Suprapubic skin (tissue), 4 donors: ENCODE results near the gene AJAP1. TPM values are rescaled to one million over a fixed set of nuclear protein-coding genes. Genes with fewer than 3 reads are reported as not detected.

Source experiments
- DNase-seq, 2 donors: peaks; one replicate each; pipeline ENCODE4 v3.0.0-alpha.2; 2019; ENCODE audit warnings: low spot score in 2 of 2
- H3K27ac ChIP-seq: fragments of 200-600 bp; sonication (generic); one replicate; pipeline ENCODE4 v1.5.1; 2019
- H3K27me3 ChIP-seq: fragments of 200-600 bp; sonication (generic); one replicate; pipeline ENCODE4 v1.5.1; 2019
- H3K36me3 ChIP-seq: fragments of 200-600 bp; sonication (generic); one replicate; pipeline ENCODE4 v1.5.1; 2019
- H3K4me1 ChIP-seq: fragments of 200-600 bp; sonication (generic); one replicate; pipeline ENCODE4 v1.5.1; 2019
- H3K4me3 ChIP-seq: fragments of 200-600 bp; sonication (generic); one replicate; pipeline ENCODE4 v1.5.1; 2019; ENCODE audit warnings: mild to moderate bottlenecking
- H3K9me3 ChIP-seq: fragments of 200-600 bp; sonication (generic); one replicate; pipeline ENCODE4 v1.5.1; 2019
- CTCF ChIP-seq, 2 donors: fragments of 200-600 bp in 1 of 2; fragments of 450-650 bp in 1 of 2; sonication (generic) in 1 of 2; IDR thresholded peaks; one replicate each; pipeline ENCODE4 v1.5.1; 2016 to 2019; ENCODE audit warnings: antibody characterized with exemption in 2 of 2, mild to moderate bottlenecking in 1 of 2, moderate library complexity in 1 of 2
- EP300 ChIP-seq: sonication (generic); formaldehyde crosslinking; IDR thresholded peaks from one replicate; pipeline ENCODE4 v1.6.1; 2017; ENCODE audit warnings: antibody characterized with exemption
- POLR2A ChIP-seq, 2 donors: fragments of 450-650 bp; IDR thresholded peaks; one replicate each; pipeline ENCODE4 v1.6.1; 2017; ENCODE audit warnings: antibody characterized with exemption in 2 of 2, mild to moderate bottlenecking in 2 of 2, moderate library complexity in 2 of 2
- POLR2AphosphoS5 ChIP-seq, 3 donors: sonication (generic); formaldehyde crosslinking; IDR thresholded peaks; one replicate each; pipeline ENCODE4 v1.6.1; 2017; ENCODE audit warnings: antibody characterized with exemption in 3 of 3
- WGBS: methylation state at CpG from one replicate; pipeline ENCODE4 v1.1.5; 2018; 5-methylcytosine and 5-hydroxymethylcytosine counted together
- total RNA-seq, 4 donors: library from RNA; depleted of rRNA; stranded (reverse); fragments of >200 nt; gene quantifications; one replicate each; pipeline ENCODE4 v1.1.0, GENCODE V29; 2016

AJAP1 gene
- total RNA-seq, 4 donors from 2014 or later = 0.11 to 2.3 (median 0.80) TPM

- 83% methylated on average over 5 of the region's 6 CpGs for WGBS
- TF ChIP-seq CTCF (IDR thresholded peaks at IDR 0.05) (no peak), POLR2AphosphoS5 (IDR thresholded peaks at IDR 0.05) (no peak), POLR2A (IDR thresholded peaks at IDR 0.05) (no peak), EP300 (no peak)
- no peak for DNase-seq
- Histone ChIP-seq H3K27me3 (peaks cover 24% of the 10 kb centered on the region), H3K27ac (no peak overlapping the region), H3K4me3 (no peak overlapping the region), H3K4me1 (peaks cover 8% of the 10 kb centered on the region), H3K9me3 (no peaks in the 10 kb centered on the region), H3K36me3 (no peaks in the 10 kb centered on the region)
Measured at GRCh38 chr1:4703646-4704045, 49.2 kb downstream of the AJAP1 start.

GRCh38 chr1:4708840-4709507, 54.6 kb downstream of the AJAP1 start:
- H3K27ac ChIP-seq = no peak overlapping the region
- peaks cover 12% of the 10 kb centered on the region for H3K4me1 ChIP-seq
- TF ChIP-seq CTCF (IDR thresholded peaks at IDR 0.05) (no peak), POLR2A (IDR thresholded peaks at IDR 0.05) (no peak)
- no peak overlapping the region for H3K4me3 ChIP-seq
- no peak for DNase-seq
- WGBS = 55% methylated on average over 5 of the region's 5 CpGs
- H3K36me3 ChIP-seq = no peaks in the 10 kb centered on the region
- peaks cover 46% of the 10 kb centered on the region for H3K27me3 ChIP-seq
- H3K9me3 ChIP-seq = no peaks in the 10 kb centered on the region

- WGBS = 97% methylated on average over 5 of the region's 5 CpGs
- Histone ChIP-seq H3K4me3 (no peak overlapping the region), H3K4me1 (peaks cover 12% of the 10 kb centered on the region), H3K27me3 (peaks cover 46% of the 10 kb centered on the region), H3K27ac (no peak overlapping the region), H3K36me3 (no peaks in the 10 kb centered on the region), H3K9me3 (no peaks in the 10 kb centered on the region)
- TF ChIP-seq POLR2AphosphoS5 (IDR thresholded peaks at IDR 0.05) (no peak), POLR2A (IDR thresholded peaks at IDR 0.05) (no peak), CTCF (IDR thresholded peaks at IDR 0.05) (no peak), EP300 (no peak)
- DNase-seq = no peak
Measured at GRCh38 chr1:4709641-4710040, 55.2 kb downstream of the AJAP1 start.

DNA sequence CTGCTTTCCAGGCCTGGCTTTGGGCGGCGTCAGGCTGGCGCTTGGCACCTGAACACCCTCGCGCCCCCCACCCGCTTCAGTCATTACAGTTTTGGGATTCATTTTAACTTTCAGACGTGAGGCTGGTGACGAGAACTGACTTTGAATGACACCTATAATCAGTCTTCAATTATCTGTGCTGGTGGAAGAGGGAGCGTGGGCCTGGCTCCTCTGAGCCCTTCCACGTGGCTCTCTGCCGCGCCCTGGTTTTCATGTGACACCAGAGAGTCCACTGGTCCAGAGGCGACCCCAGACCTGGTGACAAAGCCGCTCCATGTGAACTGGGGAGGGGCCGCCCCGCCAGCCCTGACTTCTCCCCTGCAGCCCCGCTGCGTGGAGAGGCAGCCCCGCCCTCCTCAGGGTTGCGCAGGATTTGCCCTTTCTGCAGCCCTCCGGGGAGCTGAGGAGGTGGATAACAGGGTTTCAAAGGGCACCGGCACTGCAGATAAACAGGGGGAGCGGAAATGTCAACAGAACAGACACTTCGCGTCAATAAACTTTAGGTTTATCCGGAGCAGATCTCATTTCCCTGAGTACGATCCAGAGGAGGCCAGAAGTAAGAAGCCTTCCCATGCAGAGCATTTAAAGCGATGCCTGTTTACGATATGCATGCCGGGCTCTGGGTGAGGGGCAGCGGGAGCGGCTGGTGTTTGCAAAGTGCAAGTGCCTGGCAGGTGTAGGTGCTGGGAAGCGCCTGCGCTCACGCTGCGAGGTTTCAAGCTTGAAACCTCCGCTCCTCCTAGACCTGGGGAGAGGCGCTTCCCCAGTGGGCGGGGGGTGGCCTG, 56.4 kb downstream of the AJAP1 start:
- Histone ChIP-seq H3K9me3 (no peaks in the 10 kb centered on the region), H3K4me1 (peaks cover 12% of the 10 kb centered on the region), H3K27ac (no peak overlapping the region), H3K27me3 (peaks cover 46% of the 10 kb centered on the region), H3K4me3 (peak overlapping the region; percentile 16), H3K36me3 (no peaks in the 10 kb centered on the region)
- no peak for DNase-seq
- TF ChIP-seq POLR2A (IDR thresholded peaks at IDR 0.05) (no peak), EP300 (no peak), CTCF (IDR thresholded peaks at IDR 0.05) (no peak), POLR2AphosphoS5 (IDR thresholded peaks at IDR 0.05) (no peak)
- 35% methylated on average over 32 of the region's 39 CpGs for WGBS
